PFSK-1 (cell line): ENCODE data around the gene GABBR2.

Source experiments
- POLR2AphosphoS5 ChIP-seq: IDR thresholded peaks from 2 replicates; pipeline ENCODE4 v1.6.1; 2012; ENCODE audit warnings: low read depth, mild to moderate bottlenecking, control low read depth, low read length, moderate library complexity
- TF ChIP-seq, protein P1 (sequence below), 2 experiments: IDR thresholded peaks; 2 replicates each; pipeline versions ENCODE4 v1.6.1 to v1.8.0; 2011 to 2012; ENCODE audit warnings: low read depth in 2 of 2, low read length in 2 of 2, control low read depth in 1 of 2, inconsistent platforms in 1 of 2, mild to moderate bottlenecking in 1 of 2, moderate library complexity in 1 of 2; ENCODE audit not compliant: insufficient read depth in 1 of 2

DNA sequence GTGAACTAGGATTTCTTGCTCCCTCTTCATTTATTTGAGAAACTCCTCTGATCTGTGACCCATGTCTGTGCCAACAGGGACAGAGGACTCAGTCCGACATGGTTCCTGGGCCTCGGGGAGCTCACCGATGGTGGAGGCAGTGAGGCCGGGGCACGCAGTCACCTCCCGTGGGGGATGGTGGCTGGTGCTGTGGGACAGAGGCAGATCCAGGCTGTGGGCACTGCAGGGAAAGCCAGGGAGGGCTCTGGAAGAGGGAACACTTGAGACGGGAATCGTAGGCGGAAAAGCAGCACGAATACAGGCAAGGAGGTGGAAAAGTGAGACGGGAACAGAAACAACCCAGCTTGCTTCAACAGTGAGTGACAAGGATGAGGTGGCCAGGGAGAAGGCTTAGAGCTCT lies 127.8 kb downstream of the GABBR2 start:
- TF ChIP-seq, protein P1, sequence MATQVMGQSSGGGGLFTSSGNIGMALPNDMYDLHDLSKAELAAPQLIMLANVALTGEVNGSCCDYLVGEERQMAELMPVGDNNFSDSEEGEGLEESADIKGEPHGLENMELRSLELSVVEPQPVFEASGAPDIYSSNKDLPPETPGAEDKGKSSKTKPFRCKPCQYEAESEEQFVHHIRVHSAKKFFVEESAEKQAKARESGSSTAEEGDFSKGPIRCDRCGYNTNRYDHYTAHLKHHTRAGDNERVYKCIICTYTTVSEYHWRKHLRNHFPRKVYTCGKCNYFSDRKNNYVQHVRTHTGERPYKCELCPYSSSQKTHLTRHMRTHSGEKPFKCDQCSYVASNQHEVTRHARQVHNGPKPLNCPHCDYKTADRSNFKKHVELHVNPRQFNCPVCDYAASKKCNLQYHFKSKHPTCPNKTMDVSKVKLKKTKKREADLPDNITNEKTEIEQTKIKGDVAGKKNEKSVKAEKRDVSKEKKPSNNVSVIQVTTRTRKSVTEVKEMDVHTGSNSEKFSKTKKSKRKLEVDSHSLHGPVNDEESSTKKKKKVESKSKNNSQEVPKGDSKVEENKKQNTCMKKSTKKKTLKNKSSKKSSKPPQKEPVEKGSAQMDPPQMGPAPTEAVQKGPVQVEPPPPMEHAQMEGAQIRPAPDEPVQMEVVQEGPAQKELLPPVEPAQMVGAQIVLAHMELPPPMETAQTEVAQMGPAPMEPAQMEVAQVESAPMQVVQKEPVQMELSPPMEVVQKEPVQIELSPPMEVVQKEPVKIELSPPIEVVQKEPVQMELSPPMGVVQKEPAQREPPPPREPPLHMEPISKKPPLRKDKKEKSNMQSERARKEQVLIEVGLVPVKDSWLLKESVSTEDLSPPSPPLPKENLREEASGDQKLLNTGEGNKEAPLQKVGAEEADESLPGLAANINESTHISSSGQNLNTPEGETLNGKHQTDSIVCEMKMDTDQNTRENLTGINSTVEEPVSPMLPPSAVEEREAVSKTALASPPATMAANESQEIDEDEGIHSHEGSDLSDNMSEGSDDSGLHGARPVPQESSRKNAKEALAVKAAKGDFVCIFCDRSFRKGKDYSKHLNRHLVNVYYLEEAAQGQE (IDR thresholded peaks at IDR 0.05; ENCODE audit: insufficient read depth in 1 of 2, low read depth in 2 of 2, low read length in 2 of 2): no peak
- no peak for TF ChIP-seq POLR2AphosphoS5
